IMR-90 (cell line): ENCODE data around the gene THEM4. TPM values are rescaled to one million over a fixed set of nuclear protein-coding genes. Genes with fewer than 3 reads are reported as not detected.
A peak's percentile ranks its signal among the peaks of the same experiment; 100 is the strongest.

Experiments
- ATAC-seq: fragments of 200-7000 bp; cut with Tn5 transposase; 2 replicates; pipeline ENCODE4 v1.9.1; 2020; ENCODE audit warnings: low read depth, mild to moderate bottlenecking, moderate library complexity
- BruUV-seq: library from RNA; stranded (reverse); fragments of 400-500 nt; replicated peaks from 2 replicates; lab custom pipeline; 2021; lab: Mats Ljungman, UMichigan
- CTCF ChIA-PET: fragments of 300-600 bp; formaldehyde crosslinking; extraction: SDS; loops from one replicate; lab custom pipeline; 2021; ENCODE audit warnings: antibody characterized with exemption; lab: Yijun Ruan, JAX
- POLR2A ChIA-PET: fragments of 300-600 bp; sonication (Branson Sonifier 250); formaldehyde crosslinking; loops from one replicate; lab custom pipeline; 2022; ENCODE audit warnings: antibody characterized with exemption; ENCODE audit not compliant: unreplicated experiment; lab: Charles Lee
- DNase-seq: peaks from one replicate; pipeline ENCODE4 v3.0.0; 2013
- H2AFZ ChIP-seq: replicated peaks from 2 replicates; pipeline ENCODE3; 2013; ENCODE audit warnings: low read length, mild to moderate bottlenecking; ENCODE audit not compliant: poor library complexity
- H2AK5ac ChIP-seq: 2 replicates; pipeline ENCODE4 v1.6.1; 2013; ENCODE audit warnings: low read depth, low read length, inconsistent platforms
- H2AK9ac ChIP-seq: replicated peaks from 2 replicates; pipeline ENCODE3; 2013; ENCODE audit warnings: mild to moderate bottlenecking, low read depth, low read length, moderate library complexity; ENCODE audit not compliant: poor library complexity
- H2BK120ac ChIP-seq: 2 replicates; pipeline ENCODE4 v1.6.1; 2013; ENCODE audit warnings: low read depth, low read length, inconsistent platforms
- H2BK15ac ChIP-seq: 3 replicates; pipeline ENCODE4 v1.6.1; 2013; ENCODE audit warnings: low read depth, low read length, inconsistent platforms
- H2BK20ac ChIP-seq: 2 replicates; pipeline ENCODE4 v1.6.1; 2013; ENCODE audit warnings: low read depth, mild to moderate bottlenecking, inconsistent platforms, low read length, moderate library complexity
- H2BK5ac ChIP-seq: 2 replicates; pipeline ENCODE4 v1.6.1; 2013; ENCODE audit warnings: mild to moderate bottlenecking, low read depth, low read length, inconsistent platforms; ENCODE audit not compliant: poor library complexity, severe bottlenecking
- H3K14ac ChIP-seq: replicated peaks from 2 replicates; pipeline ENCODE4 v1.6.1; 2013; ENCODE audit warnings: low read depth, low read length, inconsistent platforms
- H3K18ac ChIP-seq: 2 replicates; pipeline ENCODE4 v1.6.1; 2013; ENCODE audit warnings: low read depth, low read length, control low read depth
- H3K23ac ChIP-seq: 2 replicates; pipeline ENCODE4 v1.6.1; 2013; ENCODE audit warnings: low read depth, low read length, inconsistent platforms
- H3K27ac ChIP-seq: 2 replicates; pipeline ENCODE4 v1.5.1; 2013; ENCODE audit warnings: mild to moderate bottlenecking, control low read depth, low read length; ENCODE audit not compliant: insufficient read depth
- H3K27me3 ChIP-seq: 2 replicates; pipeline ENCODE4 v1.6.1; 2013; ENCODE audit warnings: low read length; ENCODE audit not compliant: control insufficient read depth, insufficient read depth
- H3K36me3 ChIP-seq: 2 replicates; pipeline ENCODE4 v1.6.1; 2013; ENCODE audit warnings: low read length, mixed read lengths; ENCODE audit not compliant: control insufficient read depth, insufficient read depth
- H3K4ac ChIP-seq: 2 replicates; pipeline ENCODE4 v1.6.1; 2013; ENCODE audit warnings: low read depth, low read length, inconsistent platforms
- H3K4me1 ChIP-seq: 2 replicates; pipeline ENCODE4 v1.6.1; 2013; ENCODE audit warnings: low read length, mixed read lengths; ENCODE audit not compliant: control insufficient read depth, insufficient read depth
- H3K4me2 ChIP-seq: 2 replicates; pipeline ENCODE4 v1.6.1; 2013; ENCODE audit warnings: low read depth, mild to moderate bottlenecking, control low read depth, low read length, moderate library complexity
- H3K4me3 ChIP-seq: 2 replicates; pipeline ENCODE4 v1.5.1; 2013; ENCODE audit warnings: low read depth, mild to moderate bottlenecking, control low read depth, low read length, moderate library complexity; ENCODE audit not compliant: insufficient read depth
- H3K56ac ChIP-seq: 2 replicates; pipeline ENCODE4 v1.6.1; 2013; ENCODE audit warnings: low read length, inconsistent platforms; ENCODE audit not compliant: insufficient read depth; ENCODE audit errors: extremely low read depth
- H3K79me1 ChIP-seq, 2 experiments: 2 replicates each; pipeline ENCODE4 v1.6.1; 2013; ENCODE audit warnings: low read length in 2 of 2, inconsistent platforms in 1 of 2, low read depth in 1 of 2
- H3K9ac ChIP-seq: 2 replicates; pipeline ENCODE4 v1.6.1; 2013; ENCODE audit warnings: low read depth, low read length, control low read depth
- H3K9me1 ChIP-seq: 2 replicates; pipeline ENCODE4 v1.6.1; 2013; ENCODE audit warnings: low read length, inconsistent platforms; ENCODE audit not compliant: insufficient read depth
- H3K9me3 ChIP-seq: 2 replicates; pipeline ENCODE4 v1.6.1; 2013; ENCODE audit warnings: low read length; ENCODE audit not compliant: control insufficient read depth, insufficient read depth
- H4K20me1 ChIP-seq: 2 replicates; pipeline ENCODE4 v1.6.1; 2013; ENCODE audit warnings: low read length, inconsistent platforms; ENCODE audit not compliant: insufficient read depth
- H4K5ac ChIP-seq: 2 replicates; pipeline ENCODE4 v1.6.1; 2013; ENCODE audit warnings: mild to moderate bottlenecking, low read depth, low read length, control low read depth
- H4K8ac ChIP-seq, 2 experiments: 2 replicates each; pipeline ENCODE4 v1.6.1; 2013; ENCODE audit warnings: low read depth in 2 of 2, low read length in 2 of 2, control low read depth in 1 of 2, inconsistent platforms in 1 of 2
- H4K91ac ChIP-seq: 2 replicates; pipeline ENCODE4 v1.6.1; 2013; ENCODE audit warnings: low read depth, low read length, inconsistent platforms; ENCODE audit not compliant: insufficient read depth
- BHLHE40 ChIP-seq: fragments of 150-350 bp; IDR thresholded peaks from 2 replicates; pipeline ENCODE4 v1.6.1; 2016; ENCODE audit warnings: mild to moderate bottlenecking, low read depth, low read length
- FOS ChIP-seq: fragments of 150-350 bp; IDR thresholded peaks from 2 replicates; pipeline ENCODE4 v1.6.1; 2016; ENCODE audit warnings: low read depth, low read length
- MAFK ChIP-seq: IDR thresholded peaks from 2 replicates; pipeline ENCODE4 v1.6.1; 2012; ENCODE audit warnings: low read depth, low read length, improper control_type of control experiment
- MXI1 ChIP-seq: IDR thresholded peaks from 2 replicates; pipeline ENCODE4 v1.6.1; 2012; ENCODE audit warnings: low read depth, mild to moderate bottlenecking, low read length, moderate library complexity, borderline replicate concordance
- POLR2A ChIP-seq: IDR thresholded peaks from 2 replicates; pipeline ENCODE4 v1.6.1; 2012; ENCODE audit warnings: mild to moderate bottlenecking, low read depth, low read length
- RAD21 ChIP-seq: IDR thresholded peaks from 2 replicates; pipeline ENCODE4 v1.6.1; 2012; ENCODE audit warnings: low read length, improper control_type of control experiment
- RCOR1 ChIP-seq: IDR thresholded peaks from 2 replicates; pipeline ENCODE4 v1.6.1; 2012; ENCODE audit warnings: mild to moderate bottlenecking, low read length, improper control_type of control experiment; ENCODE audit not compliant: insufficient replicate concordance
- RFX5 ChIP-seq: IDR thresholded peaks from 2 replicates; pipeline ENCODE4 v1.8.0; 2012; ENCODE audit warnings: low read depth, mild to moderate bottlenecking, low read length, moderate library complexity
- SMC3 ChIP-seq: fragments of 150-350 bp; IDR thresholded peaks from 2 replicates; pipeline ENCODE4 v1.6.1; 2016; ENCODE audit warnings: low read depth, mild to moderate bottlenecking, antibody characterized with exemption, low read length, moderate library complexity
- USF2 ChIP-seq: fragments of 150-350 bp; IDR thresholded peaks from 2 replicates; pipeline ENCODE4 v1.6.1; 2017; ENCODE audit warnings: mild to moderate bottlenecking, antibody characterized with exemption, low read length, low read depth
- WGBS, 2 experiments: methylation state at CpG; one replicate each; pipeline versions ENCODE4 v1.1.5 to v1.1.7; 2013; ENCODE audit warnings: missing lambda C conversion rate in 2 of 2; ENCODE audit not compliant: insufficient read length in 1 of 2; ENCODE audit errors: extremely low coverage in 2 of 2; 5-methylcytosine and 5-hydroxymethylcytosine counted together
- dilution Hi-C: fragments of 300-500 bp; cut with HindIII; formaldehyde crosslinking; loops from one replicate; pipeline ENCODE4 v1.14.3; 2018; ENCODE audit warnings: low sequenced_read_pairs; ENCODE audit not compliant: unreplicated experiment
- in situ Hi-C: fragments of 300-500 bp; cut with MboI; formaldehyde crosslinking; loops from 3 replicates; pipeline ENCODE4 v1.14.3; 2019; ENCODE audit warnings: low sequenced_read_pairs, inconsistent platforms, mixed read lengths
- intact Hi-C: fragments of 100-400 bp; cut with micrococcal nuclease; formaldehyde crosslinking; loops from 2 replicates; pipeline ENCODE4 v1.10.0; 2022
- polyA plus RNA-seq, 3 experiments: library from polyadenylated mRNA; depleted of rRNA; stranded (reverse); fragments of >200 nt; gene quantifications; 2 replicates each; pipeline ENCODE4 v1.2.3, GENCODE V29; 2012; ENCODE audit warnings: low replicate concordance in 1 of 3
- total RNA-seq: library from RNA; depleted of rRNA; stranded (reverse); fragments of >200 nt; gene quantifications from 2 replicates; pipeline ENCODE4 v1.2.3, GENCODE V29; 2012
- TF ChIP-seq, protein P1 (sequence below): fragments of 150-350 bp; IDR thresholded peaks from 2 replicates; pipeline ENCODE4 v1.6.1; 2016; ENCODE audit warnings: low read depth, mild to moderate bottlenecking, low read length, moderate library complexity, borderline replicate concordance

Gene THEM4
- total and polyA plus RNA-seq, 2 of the 4 experiments (the other 2 are of a cell fraction), result 7.3 to 15.7 TPM

DNA sequence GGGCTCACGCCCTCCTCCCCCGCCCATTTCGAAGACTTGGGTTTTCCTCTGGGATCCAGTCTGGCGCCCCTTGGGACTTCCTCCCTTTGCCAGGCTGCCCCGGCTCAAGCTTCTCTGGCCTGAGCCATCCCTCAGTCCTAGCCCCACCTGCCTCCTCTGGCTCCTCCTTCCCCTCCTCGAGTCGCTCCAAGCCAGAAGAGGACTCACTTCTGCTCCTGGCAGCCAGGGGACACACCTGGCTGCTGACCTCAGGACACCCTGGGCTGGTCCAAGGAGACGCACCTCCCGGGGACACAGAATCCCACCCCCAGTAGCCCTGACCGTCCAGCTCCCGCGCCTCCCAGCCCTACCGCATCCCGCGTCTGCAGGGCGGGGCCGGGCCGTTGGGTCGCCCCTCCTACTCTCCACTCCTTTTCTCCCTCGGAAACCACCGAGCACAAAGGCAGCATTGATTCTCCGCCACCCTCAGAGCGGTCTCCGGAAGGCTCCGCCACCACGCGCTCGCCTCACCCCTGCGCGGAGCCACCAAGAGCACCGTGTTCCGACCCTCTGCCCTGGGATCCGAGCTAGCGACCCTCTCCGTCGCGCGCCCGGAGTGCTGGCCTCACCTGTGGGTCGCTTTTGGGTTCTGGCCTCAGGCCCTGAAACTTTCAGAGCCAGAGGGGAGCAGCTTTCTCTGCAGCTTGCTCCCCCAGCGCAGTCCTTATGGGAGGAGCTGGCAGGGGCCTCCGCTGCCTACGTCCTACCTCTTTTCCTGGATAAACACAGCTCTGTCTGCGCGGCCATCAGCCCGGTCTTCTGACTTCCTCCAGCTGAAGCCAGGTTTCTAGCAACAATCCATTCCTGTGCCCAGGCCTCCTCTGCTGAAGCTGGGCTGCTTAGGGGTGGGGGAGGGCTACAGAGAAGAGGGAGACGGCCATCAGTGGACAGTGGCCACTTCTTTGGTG, 69.6 kb downstream of the THEM4 start, which contains the start of gene C2CD4D (continued):
- TF ChIP-seq BHLHE40, result no peak
- TF ChIP-seq RFX5, result no peak

DNA sequence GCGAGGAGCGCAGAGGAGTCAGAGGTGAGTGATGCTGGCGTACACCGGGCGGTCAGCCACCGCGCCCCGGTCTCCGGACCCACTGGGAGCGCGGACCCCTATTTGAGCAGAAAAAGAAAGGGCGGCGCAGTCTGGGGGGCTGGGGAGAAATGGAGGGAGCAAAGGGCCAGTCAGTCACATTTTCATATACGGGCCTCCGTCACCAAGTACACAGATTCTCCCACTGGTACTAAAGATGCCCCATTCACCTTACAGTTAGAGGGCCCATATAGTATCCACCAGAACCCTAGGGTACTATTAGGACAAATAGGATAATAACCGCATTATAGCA, 70.3 kb downstream of the THEM4 start:
- Histone ChIP-seq H4K20me1 (no peaks in the 10 kb centered on the region), H3K36me3 (no peaks in the 10 kb centered on the region), H4K91ac (no peak overlapping the region), H3K23ac (no peak overlapping the region), H3K18ac (no peak overlapping the region), H2AFZ (peak overlapping the region; percentile 86), H2AK5ac (no peak overlapping the region), H2BK20ac (no peak overlapping the region), H3K79me1 (no peaks in the 10 kb centered on the region), H3K9me1 (no peaks in the 10 kb centered on the region), H3K4me1 (no peaks in the 10 kb centered on the region; the same call in 1 of the 2 replicates), H3K4ac (no peak overlapping the region), H3K14ac (no peak overlapping the region), H2AK9ac (no peak overlapping the region), H2BK120ac (no peak overlapping the region), H3K56ac (no peak overlapping the region), H3K4me2 (no peak overlapping the region; the same call in 1 of the 2 replicates), H3K4me3 (no peak overlapping the region), H3K27ac (no peak overlapping the region), H4K5ac (no peak overlapping the region), H3K9ac (no peak overlapping the region), H3K27me3 (peaks cover 56% of the 10 kb centered on the region), H2BK15ac (no peak overlapping the region), H4K8ac (no peak overlapping the region), H3K9me3 (no peaks in the 10 kb centered on the region), H2BK5ac (no peak overlapping the region)
- intact Hi-C loops, result loop anchor here (5.0 to 10.0 kb wide), 2 partner anchors 77 to 294 kb away; partner anchors contain the start of genes MRPL9 and TUFT1
- ATAC-seq (no peak), DNase-seq (no peak)
- TF ChIP-seq, protein P1, sequence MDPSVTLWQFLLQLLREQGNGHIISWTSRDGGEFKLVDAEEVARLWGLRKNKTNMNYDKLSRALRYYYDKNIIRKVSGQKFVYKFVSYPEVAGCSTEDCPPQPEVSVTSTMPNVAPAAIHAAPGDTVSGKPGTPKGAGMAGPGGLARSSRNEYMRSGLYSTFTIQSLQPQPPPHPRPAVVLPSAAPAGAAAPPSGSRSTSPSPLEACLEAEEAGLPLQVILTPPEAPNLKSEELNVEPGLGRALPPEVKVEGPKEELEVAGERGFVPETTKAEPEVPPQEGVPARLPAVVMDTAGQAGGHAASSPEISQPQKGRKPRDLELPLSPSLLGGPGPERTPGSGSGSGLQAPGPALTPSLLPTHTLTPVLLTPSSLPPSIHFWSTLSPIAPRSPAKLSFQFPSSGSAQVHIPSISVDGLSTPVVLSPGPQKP, result no peak
- no peak for TF ChIP-seq RFX5
- no peak for TF ChIP-seq RAD21
- TF ChIP-seq MXI1, result no peak
- TF ChIP-seq RCOR1, result no peak
- no peak for TF ChIP-seq SMC3
- no peak for TF ChIP-seq MAFK
- no peak for TF ChIP-seq USF2
- no peak for TF ChIP-seq POLR2A
- no peak for TF ChIP-seq FOS
- BruUV-seq, result no TSS peak
- ChIA-PET POLR2A (no interaction called here), CTCF (no interaction called here)
- in situ Hi-C loops, result no loop called here
- dilution Hi-C loops, result no loop called here
- WGBS, 2 experiments, result 45% methylated on average over 2 of the region's 16 CpGs; no CpG with 5 or more reads in 1 of the 2 experiments
